ENCODE measurements around the gene DUSP9. TPM values are rescaled to one million over a fixed set of nuclear protein-coding genes. Genes with fewer than 3 reads are reported as not detected.
A peak's percentile ranks its signal among the peaks of the same experiment; 100 is the strongest.

Gene DUSP9
- total RNA-seq, 1 experiment from 2014 or later, result 2.4 TPM

- no peak overlapping the region for H2BK12ac ChIP-seq (ENCODE audit: insufficient read length, low read depth, low read length)
- H3K14ac ChIP-seq (ENCODE audit: insufficient read depth, low read length), result no peak overlapping the region
- peaks cover 2% of the 10 kb centered on the region for H4K20me1 ChIP-seq (ENCODE audit: control insufficient read depth, insufficient read depth, insufficient read length)
- Mint-ChIP-seq H3K4me1 (peaks cover 8 to 12% of the 10 kb centered on the region in 2 experiments), H3K36me3 (ENCODE audit: insufficient read depth in 1 of 3, low read depth in 3 of 3) (peaks cover 0 to 15% (median 2%) of the 10 kb centered on the region in 3 experiments; a peak in 4 of 7 replicates), H3K27ac (no peak overlapping the region), H3K9me3 (peaks cover 44 to 79% of the 10 kb centered on the region in 2 experiments), H3K4me3 (no peak overlapping the region), H3K27me3 (ENCODE audit: low read depth) (peaks cover 52% of the 10 kb centered on the region)
- no peak overlapping the region for H3K4ac ChIP-seq (ENCODE audit: low read depth, low read length)
- H2BK120ac ChIP-seq (ENCODE audit: low read depth, low read length, poor library complexity, severe bottlenecking), result no peak overlapping the region
- no peak overlapping the region for H3K27ac ChIP-seq (ENCODE audit: insufficient read length, low read depth, low read length)
- peaks cover 9% of the 10 kb centered on the region for H3K23me2 ChIP-seq (ENCODE audit: insufficient read length, low read depth, low read length, poor library complexity, severe bottlenecking)
- H2AK5ac ChIP-seq (ENCODE audit: insufficient read length, low read length), result no peak overlapping the region
- H3K79me1 ChIP-seq (ENCODE audit: insufficient read depth, low read depth, low read length, poor library complexity, severe bottlenecking), result no peaks in the 10 kb centered on the region
- no peak overlapping the region for H4K91ac ChIP-seq (ENCODE audit: insufficient read length, low read depth, low read length)
- H3K27me3 ChIP-seq (ENCODE audit: insufficient read depth, low read length), result peaks cover 19% of the 10 kb centered on the region
- WGBS (ENCODE audit: extremely low coverage, insufficient read length, low lambda C conversion rate), result no CpG with 5 or more reads among the region's 28 CpGs
- no peak overlapping the region for H2AFZ ChIP-seq (ENCODE audit: low read length)
- no peak overlapping the region for H3K4me2 ChIP-seq (ENCODE audit: insufficient read depth, insufficient read length, low read length)
- no peaks in the 10 kb centered on the region for H3K79me2 ChIP-seq (ENCODE audit: insufficient read depth, low read length)
- no peak overlapping the region for H3K23ac ChIP-seq (ENCODE audit: insufficient read length, low read depth, low read length)
- no peak overlapping the region for H2BK5ac ChIP-seq (ENCODE audit: insufficient read length, low read length)
- no peak overlapping the region for H3K18ac ChIP-seq (ENCODE audit: insufficient read length, low read depth, low read length)
- H3K56ac ChIP-seq (ENCODE audit: insufficient read length, low read depth, low read length), result no peak overlapping the region
- H3K9ac ChIP-seq (ENCODE audit: extremely low read depth, insufficient read length, low read length), result no peak overlapping the region
- DNase-seq, result peak; percentile 20
- peaks cover 29% of the 10 kb centered on the region for H3K9me3 ChIP-seq (ENCODE audit: control insufficient read depth, low read depth, low read length)
- H3K4me1 ChIP-seq (ENCODE audit: insufficient read depth, low read length), result no peaks in the 10 kb centered on the region
- no peak overlapping the region for H4K8ac ChIP-seq (replicated peaks; ENCODE audit: insufficient read length, low read depth, low read length)
- H3T11ph ChIP-seq (ENCODE audit: low read length), result no peak overlapping the region
- H4K5ac ChIP-seq (ENCODE audit: insufficient read length, low read depth, low read length), result no peak overlapping the region
- TF ChIP-seq, protein P1, sequence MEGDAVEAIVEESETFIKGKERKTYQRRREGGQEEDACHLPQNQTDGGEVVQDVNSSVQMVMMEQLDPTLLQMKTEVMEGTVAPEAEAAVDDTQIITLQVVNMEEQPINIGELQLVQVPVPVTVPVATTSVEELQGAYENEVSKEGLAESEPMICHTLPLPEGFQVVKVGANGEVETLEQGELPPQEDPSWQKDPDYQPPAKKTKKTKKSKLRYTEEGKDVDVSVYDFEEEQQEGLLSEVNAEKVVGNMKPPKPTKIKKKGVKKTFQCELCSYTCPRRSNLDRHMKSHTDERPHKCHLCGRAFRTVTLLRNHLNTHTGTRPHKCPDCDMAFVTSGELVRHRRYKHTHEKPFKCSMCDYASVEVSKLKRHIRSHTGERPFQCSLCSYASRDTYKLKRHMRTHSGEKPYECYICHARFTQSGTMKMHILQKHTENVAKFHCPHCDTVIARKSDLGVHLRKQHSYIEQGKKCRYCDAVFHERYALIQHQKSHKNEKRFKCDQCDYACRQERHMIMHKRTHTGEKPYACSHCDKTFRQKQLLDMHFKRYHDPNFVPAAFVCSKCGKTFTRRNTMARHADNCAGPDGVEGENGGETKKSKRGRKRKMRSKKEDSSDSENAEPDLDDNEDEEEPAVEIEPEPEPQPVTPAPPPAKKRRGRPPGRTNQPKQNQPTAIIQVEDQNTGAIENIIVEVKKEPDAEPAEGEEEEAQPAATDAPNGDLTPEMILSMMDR (conservative IDR thresholded peaks at IDR 0.05), result no peak
- no peak overlapping the region for H2BK15ac ChIP-seq (ENCODE audit: low read depth, low read length)
- H2BK20ac ChIP-seq (ENCODE audit: low read depth, low read length, poor library complexity, severe bottlenecking), result no peak overlapping the region
Measured at GRCh38 chrX:153639177-153640044, 7.6 kb upstream of the DUSP9 start.
